LNCAP (cell line): Measurements from ENCODE around the gene NIM1K.

Experiments used
- TF ChIP-seq, protein P1 (sequence below): fragments of 450-650 bp; IDR thresholded peaks from 2 replicates; pipeline ENCODE4 v1.5.1; 2017; ENCODE audit warnings: mild to moderate bottlenecking

The NIM1K gene

DNA sequence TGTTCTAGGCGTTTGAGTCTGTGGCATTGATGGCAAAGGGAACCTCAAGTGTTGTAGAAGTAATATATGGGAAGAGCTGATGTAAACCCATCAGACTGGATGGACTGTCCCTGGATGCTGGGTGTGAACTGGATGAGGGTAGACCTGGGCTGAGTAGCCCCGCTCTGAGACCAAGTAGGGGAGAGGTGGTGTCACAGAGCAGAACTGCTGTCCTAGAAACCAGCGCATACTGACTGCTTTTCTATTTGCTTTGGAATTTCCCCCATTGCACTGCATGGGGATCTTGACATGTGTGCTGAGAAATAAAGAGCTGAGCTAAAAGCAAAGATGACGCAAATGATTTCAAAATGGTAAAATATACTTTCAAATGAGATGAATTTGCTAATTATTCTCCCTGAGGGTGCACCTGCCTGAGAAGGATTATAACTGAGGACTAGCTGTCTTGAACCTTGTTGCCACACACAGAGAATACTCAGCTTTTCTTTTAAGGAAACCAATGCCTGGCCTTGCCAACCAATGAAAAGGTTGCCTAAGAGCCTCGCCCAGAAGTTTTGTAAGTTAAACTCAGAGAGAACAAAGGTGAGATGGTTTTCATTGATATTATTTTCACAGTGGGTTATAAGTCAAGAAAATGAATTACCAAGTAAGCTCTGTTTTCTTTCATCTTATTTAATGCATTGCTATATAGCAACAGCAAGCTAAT lies 44.8 kb downstream of the NIM1K start:
- TF ChIP-seq, protein P1, sequence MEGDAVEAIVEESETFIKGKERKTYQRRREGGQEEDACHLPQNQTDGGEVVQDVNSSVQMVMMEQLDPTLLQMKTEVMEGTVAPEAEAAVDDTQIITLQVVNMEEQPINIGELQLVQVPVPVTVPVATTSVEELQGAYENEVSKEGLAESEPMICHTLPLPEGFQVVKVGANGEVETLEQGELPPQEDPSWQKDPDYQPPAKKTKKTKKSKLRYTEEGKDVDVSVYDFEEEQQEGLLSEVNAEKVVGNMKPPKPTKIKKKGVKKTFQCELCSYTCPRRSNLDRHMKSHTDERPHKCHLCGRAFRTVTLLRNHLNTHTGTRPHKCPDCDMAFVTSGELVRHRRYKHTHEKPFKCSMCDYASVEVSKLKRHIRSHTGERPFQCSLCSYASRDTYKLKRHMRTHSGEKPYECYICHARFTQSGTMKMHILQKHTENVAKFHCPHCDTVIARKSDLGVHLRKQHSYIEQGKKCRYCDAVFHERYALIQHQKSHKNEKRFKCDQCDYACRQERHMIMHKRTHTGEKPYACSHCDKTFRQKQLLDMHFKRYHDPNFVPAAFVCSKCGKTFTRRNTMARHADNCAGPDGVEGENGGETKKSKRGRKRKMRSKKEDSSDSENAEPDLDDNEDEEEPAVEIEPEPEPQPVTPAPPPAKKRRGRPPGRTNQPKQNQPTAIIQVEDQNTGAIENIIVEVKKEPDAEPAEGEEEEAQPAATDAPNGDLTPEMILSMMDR = no peak

DNA sequence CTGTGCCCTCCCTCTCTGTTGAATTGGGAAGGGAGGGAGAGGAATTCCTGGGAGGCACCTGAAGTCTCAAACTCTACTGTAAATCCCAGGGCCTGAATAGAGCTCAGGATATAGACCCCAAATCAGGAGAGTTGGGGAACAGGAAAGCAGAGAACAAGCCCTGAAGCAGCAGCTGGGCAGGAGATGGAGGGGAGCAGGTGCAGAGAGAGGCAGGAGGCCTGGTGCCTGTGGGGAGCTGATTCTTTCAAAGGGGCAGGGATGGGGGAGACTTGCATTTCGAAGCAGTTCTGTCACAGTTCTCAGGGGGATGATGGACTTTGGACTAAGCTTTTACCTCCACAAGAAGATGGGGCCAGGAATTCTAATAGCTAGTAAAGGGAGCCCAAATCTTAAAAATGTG lies 50.2 kb downstream of the NIM1K start:
- TF ChIP-seq, protein P1 = no peak

DNA sequence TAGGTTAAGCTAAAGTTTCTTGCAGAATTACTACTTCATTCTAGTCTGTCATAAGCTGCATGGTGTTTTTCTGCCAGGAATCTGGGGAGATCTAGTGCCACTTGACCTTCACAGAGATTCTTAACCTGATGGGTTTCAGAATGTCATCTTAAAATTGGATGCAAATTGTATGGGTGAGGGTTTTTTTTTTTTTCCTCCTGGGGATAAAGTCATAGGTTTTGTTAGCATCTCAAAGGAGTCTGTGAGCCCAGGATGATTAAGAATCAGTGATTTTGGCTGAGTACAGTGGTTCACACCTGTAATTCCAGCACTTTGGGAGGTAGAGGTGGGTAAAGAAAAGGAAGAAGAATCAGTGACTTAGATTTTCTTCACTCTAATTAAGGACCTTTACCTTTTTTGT lies 51.2 kb downstream of the NIM1K start:
- TF ChIP-seq, protein P1 = no peak

DNA sequence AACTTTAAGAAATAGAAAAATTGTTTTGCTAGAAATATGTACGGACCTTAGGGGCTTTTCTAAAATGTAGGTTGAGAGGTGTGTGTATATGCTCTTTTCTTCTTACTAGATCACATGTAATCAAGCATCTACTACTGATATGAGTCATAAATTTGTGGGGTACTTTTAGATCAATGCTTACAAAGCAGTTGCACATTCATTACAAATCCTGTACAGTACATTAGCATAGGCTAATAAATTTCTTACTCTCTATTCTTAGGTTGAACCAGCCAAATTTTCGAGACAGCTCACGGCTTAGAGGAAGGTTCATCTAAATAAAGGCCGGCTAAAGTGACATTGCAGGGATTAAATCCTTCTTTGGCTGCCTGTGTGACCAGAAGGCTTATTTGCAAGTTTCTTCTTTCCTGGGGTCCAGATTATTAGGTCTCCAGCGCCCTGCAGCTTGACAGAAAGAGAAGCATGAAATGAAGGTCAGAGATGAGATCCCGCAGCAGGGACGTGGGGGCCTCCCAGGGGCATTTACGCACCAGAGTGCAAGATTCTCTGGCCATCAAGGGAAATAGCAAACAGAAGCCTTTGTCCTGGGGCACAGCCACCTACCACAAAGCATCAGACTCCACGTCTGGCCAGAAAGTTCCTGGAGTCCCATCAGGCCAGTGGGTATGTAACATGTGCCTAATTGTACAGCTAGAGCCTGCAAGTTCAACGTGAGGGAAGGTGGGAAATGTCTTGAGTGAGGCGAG lies 53.0 kb downstream of the NIM1K start:
- TF ChIP-seq, protein P1 = no peak

DNA sequence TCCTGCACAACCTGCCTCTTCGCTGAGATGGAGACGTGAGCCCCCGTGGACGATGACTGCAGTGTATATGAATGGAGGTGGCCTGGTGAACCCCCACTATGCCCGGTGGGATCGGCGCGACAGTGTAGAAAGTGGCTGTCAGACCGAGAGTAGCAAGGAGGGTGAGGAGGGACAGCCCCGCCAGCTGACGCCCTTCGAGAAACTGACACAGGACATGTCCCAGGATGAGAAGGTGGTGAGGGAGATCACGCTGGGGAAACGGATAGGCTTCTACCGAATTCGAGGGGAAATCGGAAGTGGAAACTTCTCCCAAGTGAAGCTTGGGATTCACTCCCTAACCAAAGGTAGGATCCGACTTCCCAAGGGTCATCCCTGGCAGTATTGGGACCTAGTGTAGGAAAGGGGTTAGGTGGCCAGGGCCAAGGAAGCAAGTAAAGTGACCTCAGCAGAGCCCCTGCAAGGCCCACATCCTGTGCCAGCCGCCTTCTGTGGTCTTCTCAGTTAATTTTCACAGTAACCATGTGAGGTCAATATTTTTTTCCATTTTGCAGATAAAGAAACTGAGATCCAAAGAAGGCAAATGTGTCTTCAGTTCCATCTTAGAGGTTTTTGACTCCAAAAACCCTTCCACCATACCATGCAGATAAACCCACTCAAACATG lies 53.8 kb downstream of the NIM1K start:
- TF ChIP-seq, protein P1 = no peak

DNA sequence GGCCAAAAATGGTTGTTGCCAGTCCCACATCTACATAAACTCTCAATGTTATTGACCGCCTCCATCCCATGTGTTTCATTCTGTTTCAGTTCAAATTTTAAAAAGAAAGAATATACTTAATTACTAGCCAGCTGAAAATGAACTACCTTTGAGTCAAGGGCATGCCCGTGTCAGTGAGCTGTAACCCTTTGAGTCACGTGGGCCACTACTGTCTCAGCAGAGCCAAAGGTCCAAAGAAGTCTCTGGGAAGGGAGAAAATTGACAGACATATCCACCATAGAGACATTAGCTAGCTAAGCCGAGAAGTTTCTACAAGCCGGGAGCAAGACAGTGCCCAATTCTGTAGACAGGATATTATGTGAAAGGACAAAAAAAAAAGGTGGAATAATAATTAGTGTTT lies 59.7 kb downstream of the NIM1K start:
- TF ChIP-seq, protein P1 = no peak

DNA sequence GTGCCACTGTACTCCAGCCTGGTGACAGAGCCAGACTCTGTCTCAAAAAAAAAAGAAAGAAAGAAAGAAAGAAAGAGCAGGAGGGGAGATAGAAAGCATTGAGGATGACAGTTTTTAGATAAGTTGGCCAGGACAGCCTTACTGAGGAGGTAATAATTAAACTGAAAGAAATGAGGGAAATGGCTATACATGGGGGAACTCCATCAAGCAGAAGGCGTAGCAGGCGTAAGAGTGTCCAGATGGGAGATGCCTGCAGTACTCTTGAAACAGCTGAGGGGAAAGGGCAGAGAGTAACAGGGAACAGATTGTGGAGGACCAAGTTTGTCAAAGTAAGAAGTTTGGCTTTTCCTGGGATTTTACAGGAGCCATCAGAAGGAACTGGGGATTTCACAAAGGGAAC lies 63.7 kb downstream of the NIM1K start:
- TF ChIP-seq, protein P1 = no peak
